ENCODE data around the gene ANKRD53.

- TF ChIP-seq CSDC2 (CRISPR knock-in tag; IDR thresholded peaks at IDR 0.05) (no peak), PATZ1 (CRISPR knock-in tag; IDR thresholded peaks at IDR 0.05; ENCODE audit: borderline replicate concordance) (no peak), ZNF565 (CRISPR knock-in tag; conservative IDR thresholded peaks at IDR 0.05; ENCODE audit: low read depth) (no peak), ESRRG (CRISPR knock-in tag; IDR thresholded peaks at IDR 0.05) (no peak), ZC3H10 (CRISPR knock-in tag; IDR thresholded peaks at IDR 0.05) (no peak), PPARA (CRISPR knock-in tag; IDR thresholded peaks at IDR 0.05; ENCODE audit: borderline replicate concordance) (no peak), TSHZ2 (CRISPR knock-in tag; IDR thresholded peaks at IDR 0.05) (no peak), ZNF70 (CRISPR knock-in tag; IDR thresholded peaks at IDR 0.05) (no peak), ARNTL (CRISPR knock-in tag; IDR thresholded peaks at IDR 0.05; ENCODE audit: borderline replicate concordance, low read depth) (no peak), TOX (CRISPR knock-in tag; IDR thresholded peaks at IDR 0.05; ENCODE audit: borderline replicate concordance) (no peak), POU6F1 (CRISPR knock-in tag; IDR thresholded peaks at IDR 0.05; ENCODE audit: borderline replicate concordance, low read depth) (no peak), CREB5 (CRISPR knock-in tag; IDR thresholded peaks at IDR 0.05; ENCODE audit: low read depth) (no peak), ZNF8 (CRISPR knock-in tag; IDR thresholded peaks at IDR 0.05) (no peak)
These were observed 22.3 kb upstream of the ANKRD53 start for GRCh38 chr2:70956141-70956540.
